ENCODE data around the gene PUM1.

DNA sequence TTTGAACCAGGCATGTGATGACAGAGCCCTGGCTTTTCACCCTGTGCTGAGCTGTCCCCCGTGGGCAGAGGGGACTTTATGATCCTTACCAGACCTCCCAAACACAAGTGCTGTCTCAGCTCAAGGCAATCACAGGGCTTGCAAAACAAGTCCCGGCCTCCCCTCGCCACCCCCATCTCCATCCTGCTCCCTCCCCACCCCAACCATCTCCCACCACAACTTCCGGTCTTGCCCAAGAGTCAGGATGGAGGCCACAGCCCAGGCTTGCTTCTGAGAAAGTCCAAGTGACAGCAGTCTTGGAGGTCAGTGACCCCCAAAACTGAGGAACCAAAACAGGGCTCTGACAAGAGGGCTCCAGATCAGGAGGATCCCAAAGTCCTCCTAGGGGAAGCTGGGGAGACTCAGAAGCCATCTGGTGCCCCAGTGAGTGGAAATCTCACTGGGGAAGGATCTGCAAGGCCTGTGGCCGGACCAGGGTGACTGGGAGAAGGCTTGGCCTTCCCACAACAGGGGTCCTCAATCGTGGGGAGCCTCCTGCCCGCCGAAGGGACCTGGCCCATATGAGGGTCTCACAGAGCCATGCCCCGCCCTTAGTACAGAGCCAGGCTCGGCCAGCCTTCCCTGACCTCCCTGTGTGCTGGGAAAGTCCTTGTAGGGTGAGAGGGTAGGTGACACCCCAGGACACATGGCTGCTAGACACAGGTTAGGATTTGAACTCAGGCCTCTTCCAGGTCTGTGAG lies 152.4 kb downstream of the PUM1 start:
- TF ChIP-seq CTCF (IDR thresholded peaks at IDR 0.05; ENCODE audit: low read depth, low read length, missing input control) (no peak), RAD21 (IDR thresholded peaks at IDR 0.05) (no peak), TAF1 (conservative IDR thresholded peaks at IDR 0.05) (no peak)
